ENCODE data around the gene SLCO1B1.
A peak's percentile ranks its signal among the peaks of the same experiment; 100 is the strongest.

SLCO1B1 gene

GRCh38 chr12:21248679-21249078 lies 117.7 kb downstream of the SLCO1B1 start:
- TF ChIP-seq CTCF (conservative IDR thresholded peaks at IDR 0.05; ENCODE audit: control insufficient read depth, insufficient read depth, low read depth, low read length): no peak
- peak; percentile 11 for DNase-seq (ENCODE audit: low read depth)
- no peak overlapping the region for H3K4me3 ChIP-seq (ENCODE audit: control insufficient read depth, low read depth, low read length)

GRCh38 chr12:21252070-21252469 lies 121.1 kb downstream of the SLCO1B1 start:
- no peak for DNase-seq (ENCODE audit: low read depth)
- no peak overlapping the region for H3K4me3 ChIP-seq (ENCODE audit: control insufficient read depth, low read depth, low read length)
- TF ChIP-seq CTCF (conservative IDR thresholded peaks at IDR 0.05; ENCODE audit: control insufficient read depth, insufficient read depth, low read depth, low read length): no peak

GRCh38 chr12:21257172-21257571 lies 126.2 kb downstream of the SLCO1B1 start:
- no peak for DNase-seq (ENCODE audit: low read depth)
- TF ChIP-seq CTCF (conservative IDR thresholded peaks at IDR 0.05; ENCODE audit: control insufficient read depth, insufficient read depth, low read depth, low read length): no peak
- H3K4me3 ChIP-seq (ENCODE audit: control insufficient read depth, low read depth, low read length): no peak overlapping the region

- no peak overlapping the region for H3K4me3 ChIP-seq (ENCODE audit: control insufficient read depth, low read depth, low read length)
- DNase-seq (ENCODE audit: low read depth): no peak
- no peak for TF ChIP-seq CTCF (conservative IDR thresholded peaks at IDR 0.05; ENCODE audit: control insufficient read depth, insufficient read depth, low read depth, low read length)
Measured at GRCh38 chr12:21264232-21264631, 133.2 kb downstream of the SLCO1B1 start.

- no peak overlapping the region for H3K4me3 ChIP-seq (ENCODE audit: control insufficient read depth, low read depth, low read length)
- no peak for TF ChIP-seq CTCF (conservative IDR thresholded peaks at IDR 0.05; ENCODE audit: control insufficient read depth, insufficient read depth, low read depth, low read length)
- DNase-seq (ENCODE audit: low read depth): no peak
Measured at GRCh38 chr12:21265932-21266331, 134.9 kb downstream of the SLCO1B1 start.

- no peak for TF ChIP-seq CTCF (conservative IDR thresholded peaks at IDR 0.05; ENCODE audit: control insufficient read depth, insufficient read depth, low read depth, low read length)
- no peak for DNase-seq (ENCODE audit: low read depth)
Measured at GRCh38 chr12:21276826-21277225, 145.8 kb downstream of the SLCO1B1 start.

More at GRCh38 chr12:21276826-21277225, 145.8 kb downstream of the SLCO1B1 start:
- no peak overlapping the region for H3K4me3 ChIP-seq (ENCODE audit: control insufficient read depth, low read depth, low read length)
